ENCODE data around the gene CORO2A. TPM values are rescaled to one million over a fixed set of nuclear protein-coding genes. Genes with fewer than 3 reads are reported as not detected.

Gene CORO2A
- total RNA-seq, 1 experiment from 2014 or later = 19.8 TPM

DNA sequence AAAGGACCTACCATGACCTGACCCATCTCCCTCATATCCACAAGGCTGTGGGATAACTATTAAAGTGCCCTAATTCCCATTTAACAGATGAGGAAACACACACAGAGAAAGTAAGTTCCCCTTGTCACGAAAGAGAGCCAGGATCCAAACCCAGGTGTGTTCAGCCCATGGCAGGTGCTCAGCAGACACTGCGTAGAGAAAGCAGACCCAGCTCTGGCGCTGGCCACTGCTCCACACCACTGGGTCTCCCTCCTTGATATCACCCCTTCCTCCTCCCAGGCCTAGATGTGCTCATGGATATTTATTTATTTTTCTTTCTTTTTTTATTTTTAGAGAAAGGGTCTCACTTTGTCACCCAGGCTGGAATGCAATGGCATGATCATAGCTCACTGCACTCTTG lies 24.0 kb upstream of the CORO2A start:
- no peaks in the 10 kb centered on the region for H3K9me3 ChIP-seq (ENCODE audit: insufficient read depth, low read depth)
- no peaks in the 10 kb centered on the region for H3K27me3 ChIP-seq (ENCODE audit: insufficient read depth, low read depth)
- POLR2A ChIA-PET (ENCODE audit: unreplicated experiment) = no interaction called here
- DNase-seq = no peak
- H3K36me3 ChIP-seq (ENCODE audit: low read depth) = peaks cover 18% of the 10 kb centered on the region; the same call in 1 of the 2 replicates
- H3K4me2 ChIP-seq = no peak overlapping the region
- no peak overlapping the region for H3K27ac ChIP-seq
- intact Hi-C loops (cut with micrococcal nuclease; ENCODE audit: unreplicated experiment) = no loop called here
- no peaks in the 10 kb centered on the region for H4K20me1 ChIP-seq (ENCODE audit: insufficient read depth)
- CTCF ChIA-PET = interaction anchor here (1.1 kb wide), 1 partner anchor 41 kb away, joined by 3 read pairs; no protein-coding TSS in a partner anchor
- H3K9me2 ChIP-seq (ENCODE audit: insufficient read depth) = no peaks in the 10 kb centered on the region
- no peak overlapping the region for H2AFZ ChIP-seq
- H3K4me1 ChIP-seq (replicated peaks; ENCODE audit: insufficient read depth) = peaks cover 46% of the 10 kb centered on the region
- peaks cover 8% of the 10 kb centered on the region; the same call in 1 of the 2 replicates for H3K79me2 ChIP-seq (ENCODE audit: low read depth)
- no peak overlapping the region for H3K4me3 ChIP-seq
- no TSS peak for BruUV-seq (replicated peaks)
- H3F3A ChIP-seq (ENCODE audit: insufficient read depth, low read depth) = peaks cover 46% of the 10 kb centered on the region
- no peak for TF ChIP-seq EZH2 (IDR thresholded peaks at IDR 0.05; ENCODE audit: low read depth)
- TF ChIP-seq, protein P1, sequence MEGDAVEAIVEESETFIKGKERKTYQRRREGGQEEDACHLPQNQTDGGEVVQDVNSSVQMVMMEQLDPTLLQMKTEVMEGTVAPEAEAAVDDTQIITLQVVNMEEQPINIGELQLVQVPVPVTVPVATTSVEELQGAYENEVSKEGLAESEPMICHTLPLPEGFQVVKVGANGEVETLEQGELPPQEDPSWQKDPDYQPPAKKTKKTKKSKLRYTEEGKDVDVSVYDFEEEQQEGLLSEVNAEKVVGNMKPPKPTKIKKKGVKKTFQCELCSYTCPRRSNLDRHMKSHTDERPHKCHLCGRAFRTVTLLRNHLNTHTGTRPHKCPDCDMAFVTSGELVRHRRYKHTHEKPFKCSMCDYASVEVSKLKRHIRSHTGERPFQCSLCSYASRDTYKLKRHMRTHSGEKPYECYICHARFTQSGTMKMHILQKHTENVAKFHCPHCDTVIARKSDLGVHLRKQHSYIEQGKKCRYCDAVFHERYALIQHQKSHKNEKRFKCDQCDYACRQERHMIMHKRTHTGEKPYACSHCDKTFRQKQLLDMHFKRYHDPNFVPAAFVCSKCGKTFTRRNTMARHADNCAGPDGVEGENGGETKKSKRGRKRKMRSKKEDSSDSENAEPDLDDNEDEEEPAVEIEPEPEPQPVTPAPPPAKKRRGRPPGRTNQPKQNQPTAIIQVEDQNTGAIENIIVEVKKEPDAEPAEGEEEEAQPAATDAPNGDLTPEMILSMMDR (conservative IDR thresholded peaks at IDR 0.05) = no peak

DNA sequence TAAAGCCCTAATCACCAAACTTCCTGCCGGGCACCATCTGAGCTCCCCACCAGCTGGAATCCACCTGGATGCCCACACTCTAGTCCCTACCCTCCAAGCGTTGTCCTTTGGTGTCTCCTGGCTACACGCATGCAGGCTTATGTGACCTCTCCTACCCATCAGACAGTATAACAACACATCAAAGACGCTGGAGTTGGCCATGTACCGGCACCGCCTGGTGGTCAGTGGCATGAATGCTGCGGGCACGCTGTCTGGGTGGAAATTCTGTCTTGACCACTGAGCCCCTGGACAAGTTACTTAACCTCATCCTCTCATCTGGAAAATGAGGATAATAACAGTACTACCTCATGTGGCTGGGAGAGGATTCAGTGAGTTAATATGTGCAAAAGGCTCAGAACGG lies 23.4 kb upstream of the CORO2A start:
- H3K27me3 ChIP-seq (ENCODE audit: insufficient read depth, low read depth) = no peaks in the 10 kb centered on the region
- CTCF ChIA-PET = interaction anchor here (1.1 kb wide), 1 partner anchor 41 kb away, joined by 3 read pairs; no protein-coding TSS in a partner anchor
- intact Hi-C loops (cut with micrococcal nuclease; ENCODE audit: unreplicated experiment) = no loop called here
- DNase-seq = no peak
- H4K20me1 ChIP-seq (ENCODE audit: insufficient read depth) = no peaks in the 10 kb centered on the region
- no peak overlapping the region for H3K4me3 ChIP-seq
- peaks cover 40% of the 10 kb centered on the region for H3K4me1 ChIP-seq (replicated peaks; ENCODE audit: insufficient read depth)
- no peaks in the 10 kb centered on the region for H3K9me3 ChIP-seq (ENCODE audit: insufficient read depth, low read depth)
- peaks cover 7% of the 10 kb centered on the region; the same call in 1 of the 2 replicates for H3K79me2 ChIP-seq (ENCODE audit: low read depth)
- H3K27ac ChIP-seq = no peak overlapping the region
- H3K9me2 ChIP-seq (ENCODE audit: insufficient read depth) = no peaks in the 10 kb centered on the region
- BruUV-seq (replicated peaks) = no TSS peak
- H2AFZ ChIP-seq = no peak overlapping the region
- peaks cover 41% of the 10 kb centered on the region for H3F3A ChIP-seq (ENCODE audit: insufficient read depth, low read depth)
- POLR2A ChIA-PET (ENCODE audit: unreplicated experiment) = interaction anchor here (0.7 kb wide), 1 partner anchor 434 kb away, joined by 4 read pairs; no protein-coding TSS in a partner anchor
- no peak overlapping the region for H3K4me2 ChIP-seq
- TF ChIP-seq EZH2 (IDR thresholded peaks at IDR 0.05; ENCODE audit: low read depth) = no peak
- TF ChIP-seq, protein P1 (conservative IDR thresholded peaks at IDR 0.05) = 0 out of 2 replicates have a peak, but pooled peaks have one; percentile 37
- H3K36me3 ChIP-seq (ENCODE audit: low read depth) = peaks cover 18% of the 10 kb centered on the region; the same call in 1 of the 2 replicates

DNA sequence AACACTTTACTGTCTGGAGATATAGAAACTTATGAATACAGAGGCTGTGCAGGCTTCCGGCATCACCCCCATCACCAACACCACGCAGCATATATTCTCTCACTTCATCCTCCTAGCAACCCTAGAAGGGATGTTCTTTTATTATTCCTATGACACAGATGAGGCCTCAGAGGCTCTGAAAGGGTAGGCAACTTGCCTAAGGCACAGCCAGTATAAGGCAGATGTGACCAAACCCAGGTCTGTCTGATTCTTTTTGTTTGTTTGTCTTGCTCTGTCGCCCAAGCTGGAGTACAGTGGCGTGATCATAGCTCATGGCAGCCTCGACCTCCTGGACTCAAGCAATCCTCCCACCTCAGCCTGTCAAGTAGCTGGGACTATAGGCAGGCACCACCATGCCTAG lies 22.8 kb upstream of the CORO2A start:
- TF ChIP-seq, protein P1 (conservative IDR thresholded peaks at IDR 0.05) = no peak
- TF ChIP-seq EZH2 (IDR thresholded peaks at IDR 0.05; ENCODE audit: low read depth) = no peak
- H3K79me2 ChIP-seq (ENCODE audit: low read depth) = peaks cover 7% of the 10 kb centered on the region; the same call in 1 of the 2 replicates
- H2AFZ ChIP-seq = no peak overlapping the region
- H3K27me3 ChIP-seq (ENCODE audit: insufficient read depth, low read depth) = no peaks in the 10 kb centered on the region
- peaks cover 23% of the 10 kb centered on the region; the same call in 1 of the 2 replicates for H3K36me3 ChIP-seq (ENCODE audit: low read depth)
- H3K4me1 ChIP-seq (replicated peaks; ENCODE audit: insufficient read depth) = peaks cover 35% of the 10 kb centered on the region
- no peaks in the 10 kb centered on the region for H4K20me1 ChIP-seq (ENCODE audit: insufficient read depth)
- peaks cover 35% of the 10 kb centered on the region for H3F3A ChIP-seq (ENCODE audit: insufficient read depth, low read depth)
- BruUV-seq (replicated peaks) = no TSS peak
- no peak for DNase-seq
- intact Hi-C loops (cut with micrococcal nuclease; ENCODE audit: unreplicated experiment) = no loop called here
- POLR2A ChIA-PET (ENCODE audit: unreplicated experiment) = interaction anchor here (0.7 kb wide), 1 partner anchor 434 kb away, joined by 4 read pairs; no protein-coding TSS in a partner anchor
- no peak overlapping the region for H3K4me3 ChIP-seq
- H3K27ac ChIP-seq = no peak overlapping the region
- no peaks in the 10 kb centered on the region for H3K9me3 ChIP-seq (ENCODE audit: insufficient read depth, low read depth)
- CTCF ChIA-PET = no interaction called here
- no peak overlapping the region for H3K4me2 ChIP-seq
- H3K9me2 ChIP-seq (ENCODE audit: insufficient read depth) = no peaks in the 10 kb centered on the region
